PC-3 (cell line): Measurements from ENCODE around the gene TFRC. TPM values are rescaled to one million over a fixed set of nuclear protein-coding genes. Genes with fewer than 3 reads are reported as not detected.

ENCODE experiments used
- ATAC-seq: fragments of 200-7000 bp; cut with Tn5 transposase; 2 replicates; pipeline ENCODE4 v1.9.1; 2020; ENCODE audit warnings: mild to moderate bottlenecking, moderate library complexity
- BruUV-seq: library from RNA; stranded (reverse); fragments of 400-500 nt; replicated peaks from 2 replicates; lab custom pipeline; 2021; lab: Mats Ljungman, UMichigan
- CTCF ChIA-PET: fragments of 300-600 bp; sonication (Branson Sonifier 250); formaldehyde crosslinking; loops from one replicate; lab custom pipeline; 2022; ENCODE audit warnings: antibody characterized with exemption; lab: Charles Lee
- POLR2A ChIA-PET: fragments of 300-600 bp; sonication (Branson Sonifier 250); formaldehyde crosslinking; loops from one replicate; lab custom pipeline; 2022; ENCODE audit warnings: antibody characterized with exemption; ENCODE audit not compliant: unreplicated experiment; lab: Charles Lee
- DNase-seq: peaks from one replicate; pipeline ENCODE4 v3.0.0-alpha.2; 2015
- H2AFZ ChIP-seq: fragments of 300-600 bp; sonication (generic); 2 replicates; pipeline ENCODE4 v1.6.0; 2016; ENCODE audit warnings: antibody characterized with exemption, low read length
- H3F3A ChIP-seq: fragments of 300-600 bp; sonication (generic); one replicate; pipeline ENCODE4 v1.6.0; 2017; ENCODE audit warnings: antibody characterized with exemption, low read length, control low read depth, mild to moderate bottlenecking; ENCODE audit not compliant: unreplicated experiment
- H3K27ac ChIP-seq: fragments of 300-600 bp; sonication (generic); 2 replicates; pipeline ENCODE4 v1.5.1; 2016; ENCODE audit warnings: mild to moderate bottlenecking, low read length
- H3K27me3 ChIP-seq: fragments of 300-600 bp; sonication (generic); 2 replicates; pipeline ENCODE4 v1.6.1; 2016; ENCODE audit warnings: low read length, mixed read lengths
- H3K36me3 ChIP-seq: fragments of 300-600 bp; sonication (generic); 2 replicates; pipeline ENCODE4 v1.6.1; 2016; ENCODE audit warnings: low read depth, mixed run types, low read length, mixed read lengths
- H3K4me1 ChIP-seq: fragments of 300-600 bp; sonication (generic); 2 replicates; pipeline ENCODE4 v1.5.1; 2016; ENCODE audit warnings: low read length; ENCODE audit not compliant: insufficient read depth
- H3K4me2 ChIP-seq: fragments of 300-600 bp; sonication (generic); 2 replicates; pipeline ENCODE4 v1.6.0; 2016; ENCODE audit warnings: low read length
- H3K4me3 ChIP-seq: fragments of 300-600 bp; sonication (generic); 2 replicates; pipeline ENCODE4 v1.5.1; 2016; ENCODE audit warnings: mild to moderate bottlenecking, low read length, mixed read lengths
- H3K79me2 ChIP-seq: fragments of 300-600 bp; sonication (generic); 2 replicates; pipeline ENCODE4 v1.6.1; 2017; ENCODE audit warnings: low read length, mixed read lengths
- H3K9ac ChIP-seq: fragments of 300-600 bp; sonication (generic); 2 replicates; pipeline ENCODE4 v1.6.0; 2016; ENCODE audit warnings: mild to moderate bottlenecking, low read length
- H3K9me2 ChIP-seq: fragments of 300-600 bp; sonication (generic); replicated peaks from 2 replicates; pipeline ENCODE4 v1.6.1; 2016; ENCODE audit warnings: mixed run types, low read length, mixed read lengths
- H3K9me3 ChIP-seq: fragments of 300-600 bp; sonication (generic); 2 replicates; pipeline ENCODE4 v1.6.1; 2016; ENCODE audit warnings: low read length, mixed read lengths
- H4K20me1 ChIP-seq: fragments of 300-600 bp; sonication (generic); 2 replicates; pipeline ENCODE4 v1.6.1; 2016; ENCODE audit warnings: low read length, mixed read lengths
- EZH2 ChIP-seq: fragments of 300-600 bp; sonication (generic); IDR thresholded peaks from one replicate; pipeline ENCODE4 v1.6.1; 2017; ENCODE audit warnings: antibody characterized with exemption, mild to moderate bottlenecking, low read length; ENCODE audit not compliant: unreplicated experiment
- EZH2phosphoT487 ChIP-seq: fragments of 300-600 bp; sonication (generic); IDR thresholded peaks from 2 replicates; pipeline ENCODE4 v1.6.1; 2018; ENCODE audit warnings: mild to moderate bottlenecking, antibody characterized with exemption, low read length, borderline replicate concordance
- intact Hi-C: fragments of 100-400 bp; cut with micrococcal nuclease; formaldehyde crosslinking; loops from 2 replicates; pipeline ENCODE4 v1.9.0; 2023
- total RNA-seq: library from RNA; depleted of rRNA; stranded (reverse); fragments of >200 nt; gene quantifications from 2 replicates; pipeline ENCODE4 v1.2.3, GENCODE V29; 2014
- TF ChIP-seq, protein P1 (sequence below): fragments of 300-600 bp; sonication (generic); conservative IDR thresholded peaks from 2 replicates; pipeline ENCODE4 v1.5.1; 2017; ENCODE audit warnings: antibody characterized with exemption, low read depth, mild to moderate bottlenecking, low read length

The TFRC gene
- total RNA-seq, 1 experiment from 2014 or later: 287 TPM

DNA sequence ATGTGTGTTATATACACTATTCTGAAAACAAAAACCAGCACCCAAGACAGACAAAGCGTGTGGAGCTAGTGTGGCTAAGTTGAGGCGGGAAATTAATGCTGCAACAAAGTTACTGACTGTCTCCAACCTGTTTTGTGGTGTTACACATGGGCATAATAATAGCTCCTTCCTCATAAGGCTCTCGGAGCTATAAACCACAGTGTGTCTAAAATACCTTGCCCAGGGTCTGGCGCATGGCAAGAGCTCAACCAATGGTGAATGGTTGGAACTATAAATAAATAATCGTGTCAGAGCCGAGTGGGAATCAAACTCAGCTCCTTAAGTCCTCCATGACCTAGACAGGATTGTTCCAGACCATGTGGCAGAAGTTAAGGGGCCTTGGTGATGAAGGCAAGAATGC, 35.9 kb upstream of the TFRC start:
- BruUV-seq: no TSS peak

DNA sequence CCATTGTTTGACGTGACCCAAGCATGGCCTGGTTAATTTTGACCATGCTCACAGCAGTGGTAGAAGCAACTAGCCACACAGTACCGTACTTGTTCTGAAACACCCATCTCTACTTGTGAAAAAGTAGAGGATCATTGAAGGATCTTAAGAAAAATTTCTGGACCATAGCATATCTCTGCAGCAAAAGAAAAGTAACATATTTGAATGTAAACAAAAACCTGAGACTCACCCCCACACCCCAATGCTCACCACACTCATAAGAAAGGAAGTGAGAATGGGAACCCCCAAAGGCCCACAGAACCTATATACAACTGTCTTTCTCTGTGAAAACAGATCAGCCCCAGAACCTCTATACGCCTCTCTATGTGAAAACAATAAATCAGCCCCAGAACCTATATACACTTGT, 33.8 kb upstream of the TFRC start:
- DNase-seq (no peak), ATAC-seq (no peak)
- H4K20me1 ChIP-seq: no peaks in the 10 kb centered on the region
- no peak overlapping the region for H2AFZ ChIP-seq
- H3F3A ChIP-seq: no peaks in the 10 kb centered on the region
- peaks cover 2% of the 10 kb centered on the region; the same call in 1 of the 2 replicates for H3K4me1 ChIP-seq
- intact Hi-C loops: no loop called here
- no peaks in the 10 kb centered on the region for H3K9me3 ChIP-seq
- H3K79me2 ChIP-seq: no peaks in the 10 kb centered on the region
- no peak overlapping the region for H3K4me3 ChIP-seq
- H3K27ac ChIP-seq: no peak overlapping the region
- no peak overlapping the region for H3K4me2 ChIP-seq
- H3K9ac ChIP-seq: no peak overlapping the region
- no peaks in the 10 kb centered on the region for H3K9me2 ChIP-seq
- CTCF ChIA-PET: no interaction called here
- no TSS peak for BruUV-seq
- POLR2A ChIA-PET: no interaction called here
- no peaks in the 10 kb centered on the region for H3K27me3 ChIP-seq
- H3K36me3 ChIP-seq: no peaks in the 10 kb centered on the region
- TF ChIP-seq, protein P1, sequence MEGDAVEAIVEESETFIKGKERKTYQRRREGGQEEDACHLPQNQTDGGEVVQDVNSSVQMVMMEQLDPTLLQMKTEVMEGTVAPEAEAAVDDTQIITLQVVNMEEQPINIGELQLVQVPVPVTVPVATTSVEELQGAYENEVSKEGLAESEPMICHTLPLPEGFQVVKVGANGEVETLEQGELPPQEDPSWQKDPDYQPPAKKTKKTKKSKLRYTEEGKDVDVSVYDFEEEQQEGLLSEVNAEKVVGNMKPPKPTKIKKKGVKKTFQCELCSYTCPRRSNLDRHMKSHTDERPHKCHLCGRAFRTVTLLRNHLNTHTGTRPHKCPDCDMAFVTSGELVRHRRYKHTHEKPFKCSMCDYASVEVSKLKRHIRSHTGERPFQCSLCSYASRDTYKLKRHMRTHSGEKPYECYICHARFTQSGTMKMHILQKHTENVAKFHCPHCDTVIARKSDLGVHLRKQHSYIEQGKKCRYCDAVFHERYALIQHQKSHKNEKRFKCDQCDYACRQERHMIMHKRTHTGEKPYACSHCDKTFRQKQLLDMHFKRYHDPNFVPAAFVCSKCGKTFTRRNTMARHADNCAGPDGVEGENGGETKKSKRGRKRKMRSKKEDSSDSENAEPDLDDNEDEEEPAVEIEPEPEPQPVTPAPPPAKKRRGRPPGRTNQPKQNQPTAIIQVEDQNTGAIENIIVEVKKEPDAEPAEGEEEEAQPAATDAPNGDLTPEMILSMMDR: no peak
- no peak for TF ChIP-seq EZH2
- TF ChIP-seq EZH2phosphoT487: no peak

More for the DNA sequence above, 35.9 kb upstream of the TFRC start:
- H3K4me3 ChIP-seq: no peak overlapping the region
- H3K36me3 ChIP-seq: no peaks in the 10 kb centered on the region
- DNase-seq (no peak), ATAC-seq (no peak)
- no peaks in the 10 kb centered on the region for H3K4me1 ChIP-seq
- H3K27me3 ChIP-seq: no peaks in the 10 kb centered on the region
- no peaks in the 10 kb centered on the region for H3K9me2 ChIP-seq
- H3K4me2 ChIP-seq: no peak overlapping the region
- no peaks in the 10 kb centered on the region for H4K20me1 ChIP-seq
- H2AFZ ChIP-seq: no peak overlapping the region
- H3K79me2 ChIP-seq: no peaks in the 10 kb centered on the region
- TF ChIP-seq EZH2: no peak
- TF ChIP-seq, protein P1: no peak
- TF ChIP-seq EZH2phosphoT487: no peak
- H3K9me3 ChIP-seq: no peaks in the 10 kb centered on the region
- H3F3A ChIP-seq: no peaks in the 10 kb centered on the region
- CTCF ChIA-PET: no interaction called here
- POLR2A ChIA-PET: no interaction called here
- H3K9ac ChIP-seq: no peak overlapping the region
- H3K27ac ChIP-seq: no peak overlapping the region
- intact Hi-C loops: no loop called here

- Histone ChIP-seq H3F3A (no peaks in the 10 kb centered on the region), H3K36me3 (no peaks in the 10 kb centered on the region), H3K9ac (no peak overlapping the region), H3K4me1 (peaks cover 8% of the 10 kb centered on the region; the same call in 1 of the 2 replicates), H3K9me3 (no peaks in the 10 kb centered on the region), H3K79me2 (no peaks in the 10 kb centered on the region), H4K20me1 (no peaks in the 10 kb centered on the region), H3K4me2 (no peak overlapping the region), H3K9me2 (no peaks in the 10 kb centered on the region), H3K4me3 (no peak overlapping the region), H3K27me3 (no peaks in the 10 kb centered on the region), H3K27ac (no peak overlapping the region), H2AFZ (no peak overlapping the region)
- TF ChIP-seq EZH2 (no peak), EZH2phosphoT487 (no peak)
- TF ChIP-seq, protein P1: no peak
- intact Hi-C loops: no loop called here
- ATAC-seq (no peak), DNase-seq (no peak)
- no TSS peak for BruUV-seq
- ChIA-PET POLR2A (interaction anchor here (0.7 kb wide), 1 partner anchor 9 kb away, joined by 6 read pairs; no protein-coding TSS in a partner anchor), CTCF (no interaction called here)
Observed at GRCh38 chr3:196111939-196112386, 30.1 kb upstream of the TFRC start.
